Ovary (tissue), 9 donors: ENCODE measurements around the gene E2F2. TPM values are rescaled to one million over a fixed set of nuclear protein-coding genes. Genes with fewer than 3 reads are reported as not detected.

Experiments used
- DNase-seq, 5 donors: peaks; one replicate each; pipeline ENCODE4 v3.0.0-alpha.2; 2019 to 2020
- H3K27ac ChIP-seq, 2 donors: fragments of 200-600 bp; one replicate each; pipeline versions ENCODE4 v1.5.1 to v1.8.0; 2019 to 2022
- H3K27me3 ChIP-seq: fragments of 200-600 bp; one replicate; pipeline ENCODE4 v1.8.0; 2022
- H3K36me3 ChIP-seq: fragments of 200-600 bp; sonication (generic); one replicate; pipeline ENCODE4 v1.5.1; 2019
- H3K4me1 ChIP-seq: one replicate; pipeline ENCODE4 v1.8.1; 2013; ENCODE audit warnings: mild to moderate bottlenecking, moderate library complexity; ENCODE audit not compliant: insufficient read depth
- H3K4me3 ChIP-seq: fragments of 200-600 bp; sonication (generic); one replicate; pipeline ENCODE4 v1.5.1; 2017
- H3K9me3 ChIP-seq, 2 donors: fragments of 200-600 bp in 1 of 2; sonication (generic) in 1 of 2; one replicate each; pipeline versions ENCODE4 v1.5.1 to v1.8.1; 2013 to 2019; ENCODE audit warnings: mild to moderate bottlenecking in 1 of 2, moderate library complexity in 1 of 2
- EP300 ChIP-seq: sonication (generic); formaldehyde crosslinking; IDR thresholded peaks from one replicate; pipeline ENCODE4 v1.6.1; 2017; ENCODE audit warnings: antibody characterized with exemption
- POLR2A ChIP-seq: fragments of 450-650 bp; IDR thresholded peaks from one replicate; pipeline ENCODE4 v1.6.1; 2017; ENCODE audit warnings: antibody characterized with exemption, mild to moderate bottlenecking, moderate library complexity
- WGBS, 3 donors: extraction: QIAGEN DNeasy Blood & Tissue Kit in 1 of 3; methylation state at CpG; one replicate each; pipeline versions ENCODE4 v1.1.5 to v1.1.7; 2013 to 2017; 5-methylcytosine and 5-hydroxymethylcytosine counted together
- intact Hi-C, 4 donors: fragments of 100-400 bp; cut with DNase I; formaldehyde crosslinking; loops; one replicate each; pipeline versions ENCODE4 v1.11.0 to v1.15.1; 2022 to 2023
- polyA plus RNA-seq, 2 donors: library from polyadenylated mRNA; stranded (reverse); fragments of 200-250 nt in 1 of 2; fragments of 350-450 nt in 1 of 2; fragmentation: Illumina TruSeq in 1 of 2; extraction: RNeasy Lipid Tissue Mini Kit (QIAGEN cat#74804) in 1 of 2; gene quantifications; one replicate each; pipeline ENCODE4 v1.2.3, GENCODE V29; 2013 to 2014
- total RNA-seq, 7 donors: library from RNA; depleted of rRNA in 2 of 7; stranded (reverse); fragments of >200 nt in 2 of 7; fragmentation: NEBNext Ultra II Directional in 3 of 7; extraction: Animal tissue kit (Norgen Biotek cat#: 25700) in 3 of 7; gene quantifications; one replicate each; pipeline versions ENCODE4 v1.1.0 to v1.2.4, GENCODE V29; 2016 to 2023
- TF ChIP-seq, protein P1 (sequence below), 3 donors: fragments of 450-650 bp in 2 of 3; fragments of 200-600 bp in 1 of 3; IDR thresholded peaks; one replicate each; pipeline versions ENCODE4 v1.5.1 to v1.8.0; 2016 to 2022; ENCODE audit warnings: antibody characterized with exemption in 3 of 3, mild to moderate bottlenecking in 1 of 3
- donor health status: DM: no; HTN: no; CAD: no; lungs with moderate emphysema.
- donor health status: DM: no; HTN: no; CAD: no.
- donor health status: Bipolar disorder and iron deficiency.
- donor health status: DM: yes; HTN: yes; CAD: no.
- donor health status: DM: no; HTN: no; CAD: no.
- donor health status: DM: yes; HTN: yes; CAD: no.

The E2F2 gene
- total and polyA plus RNA-seq, 9 donors: under 0.01 to 1.1 (median 0.15) TPM; not detected in 2

DNA sequence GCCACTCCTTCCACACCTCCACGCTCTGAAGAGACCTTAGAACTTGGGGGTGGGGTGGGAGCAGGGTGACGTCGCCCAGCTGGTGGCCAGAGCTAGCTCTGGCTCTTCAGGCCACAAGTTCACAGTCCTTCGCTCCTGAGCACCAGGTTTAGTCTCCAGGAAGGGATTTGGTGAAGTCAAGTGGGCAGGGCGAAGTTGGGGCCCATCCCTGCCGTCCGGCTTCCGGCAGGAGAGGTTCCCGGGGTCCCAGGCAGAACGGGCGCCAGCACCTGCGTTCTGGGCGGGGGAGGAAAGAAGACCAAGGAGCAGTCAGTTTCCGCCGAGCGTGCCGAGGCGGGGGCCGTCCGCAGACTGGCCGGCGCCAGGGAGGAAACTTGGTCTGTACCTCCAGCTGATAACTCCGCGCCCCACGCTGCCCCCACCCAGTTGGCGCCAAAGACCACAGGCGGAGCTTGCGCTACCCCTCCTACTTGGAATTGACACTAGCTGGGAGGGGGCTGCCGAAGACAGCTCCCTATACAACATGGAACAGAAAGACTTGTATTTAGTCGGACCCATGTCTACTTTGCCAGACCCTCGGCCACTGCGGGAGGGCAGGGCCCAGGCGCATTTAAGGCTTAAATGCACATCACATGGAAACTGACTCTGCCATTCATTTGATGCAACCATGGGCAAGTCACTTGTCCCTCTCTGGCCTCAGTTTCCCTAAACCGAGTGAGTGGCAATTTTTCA lies 27.3 kb upstream of the E2F2 start:
- intact Hi-C loops: no loop called here
- Histone ChIP-seq H3K27me3 (no peaks in the 10 kb centered on the region), H3K4me3 (peak overlapping the region; percentile 76), H3K4me1 (peaks cover 24% of the 10 kb centered on the region), H3K27ac (peak overlapping the region; percentile 24 to 85), H3K9me3 (no peaks in the 10 kb centered on the region), H3K36me3 (no peaks in the 10 kb centered on the region)
- DNase-seq: peak; percentile 56 to 79 (median 67)
- TF ChIP-seq POLR2A (no peak), EP300 (no peak)
- TF ChIP-seq, protein P1, sequence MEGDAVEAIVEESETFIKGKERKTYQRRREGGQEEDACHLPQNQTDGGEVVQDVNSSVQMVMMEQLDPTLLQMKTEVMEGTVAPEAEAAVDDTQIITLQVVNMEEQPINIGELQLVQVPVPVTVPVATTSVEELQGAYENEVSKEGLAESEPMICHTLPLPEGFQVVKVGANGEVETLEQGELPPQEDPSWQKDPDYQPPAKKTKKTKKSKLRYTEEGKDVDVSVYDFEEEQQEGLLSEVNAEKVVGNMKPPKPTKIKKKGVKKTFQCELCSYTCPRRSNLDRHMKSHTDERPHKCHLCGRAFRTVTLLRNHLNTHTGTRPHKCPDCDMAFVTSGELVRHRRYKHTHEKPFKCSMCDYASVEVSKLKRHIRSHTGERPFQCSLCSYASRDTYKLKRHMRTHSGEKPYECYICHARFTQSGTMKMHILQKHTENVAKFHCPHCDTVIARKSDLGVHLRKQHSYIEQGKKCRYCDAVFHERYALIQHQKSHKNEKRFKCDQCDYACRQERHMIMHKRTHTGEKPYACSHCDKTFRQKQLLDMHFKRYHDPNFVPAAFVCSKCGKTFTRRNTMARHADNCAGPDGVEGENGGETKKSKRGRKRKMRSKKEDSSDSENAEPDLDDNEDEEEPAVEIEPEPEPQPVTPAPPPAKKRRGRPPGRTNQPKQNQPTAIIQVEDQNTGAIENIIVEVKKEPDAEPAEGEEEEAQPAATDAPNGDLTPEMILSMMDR (IDR thresholded peaks at IDR 0.05): no peak
- 2 to 3% (median 2%) methylated on average over 31 to 34 of the region's 34 CpGs for WGBS, 3 donors

DNA sequence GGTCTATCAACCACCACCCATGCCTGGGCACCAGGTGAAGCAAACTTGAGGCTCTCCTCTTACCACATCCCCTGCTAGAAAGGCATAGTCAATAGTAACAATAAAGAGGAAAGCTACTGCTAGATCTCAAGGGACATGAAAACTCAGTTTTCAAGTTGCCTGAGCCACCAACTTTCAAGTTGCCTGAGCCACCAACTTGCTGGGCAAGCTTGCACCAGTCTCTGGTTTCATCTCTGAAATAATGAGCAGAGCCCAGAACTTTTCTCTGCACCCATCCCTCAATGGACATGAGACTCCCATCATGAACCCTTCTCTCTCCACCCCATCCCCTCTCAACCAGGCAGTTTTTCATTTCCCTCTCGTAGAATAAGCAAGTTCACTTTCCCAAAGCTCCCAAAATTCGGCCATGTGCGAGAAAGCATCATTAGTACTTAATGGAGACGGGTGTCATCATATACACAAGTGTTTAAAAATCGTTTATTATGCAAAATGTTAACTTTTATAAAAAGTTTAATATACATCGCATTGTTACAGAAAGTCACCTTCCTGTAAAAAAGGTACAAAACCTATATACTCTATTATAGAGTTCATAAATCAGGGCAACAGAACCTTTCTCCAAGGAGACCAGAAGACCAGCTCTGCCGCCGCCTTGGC lies 26.6 kb upstream of the E2F2 start:
- no peak for DNase-seq
- H3K27ac ChIP-seq: peak overlapping the region; percentile 24 to 85
- TF ChIP-seq, protein P1 (IDR thresholded peaks at IDR 0.05): no peak
- TF ChIP-seq POLR2A: no peak
- TF ChIP-seq EP300: no peak
- intact Hi-C loops: no loop called here
- no peaks in the 10 kb centered on the region for H3K27me3 ChIP-seq
- WGBS, 3 donors: 45 to 50% (median 48%) methylated on average over 8 of the region's 8 CpGs
- H3K36me3 ChIP-seq: no peaks in the 10 kb centered on the region
- no peaks in the 10 kb centered on the region for H3K9me3 ChIP-seq
- H3K4me1 ChIP-seq: peaks cover 24% of the 10 kb centered on the region
- H3K4me3 ChIP-seq: peak overlapping the region; percentile 76

DNA sequence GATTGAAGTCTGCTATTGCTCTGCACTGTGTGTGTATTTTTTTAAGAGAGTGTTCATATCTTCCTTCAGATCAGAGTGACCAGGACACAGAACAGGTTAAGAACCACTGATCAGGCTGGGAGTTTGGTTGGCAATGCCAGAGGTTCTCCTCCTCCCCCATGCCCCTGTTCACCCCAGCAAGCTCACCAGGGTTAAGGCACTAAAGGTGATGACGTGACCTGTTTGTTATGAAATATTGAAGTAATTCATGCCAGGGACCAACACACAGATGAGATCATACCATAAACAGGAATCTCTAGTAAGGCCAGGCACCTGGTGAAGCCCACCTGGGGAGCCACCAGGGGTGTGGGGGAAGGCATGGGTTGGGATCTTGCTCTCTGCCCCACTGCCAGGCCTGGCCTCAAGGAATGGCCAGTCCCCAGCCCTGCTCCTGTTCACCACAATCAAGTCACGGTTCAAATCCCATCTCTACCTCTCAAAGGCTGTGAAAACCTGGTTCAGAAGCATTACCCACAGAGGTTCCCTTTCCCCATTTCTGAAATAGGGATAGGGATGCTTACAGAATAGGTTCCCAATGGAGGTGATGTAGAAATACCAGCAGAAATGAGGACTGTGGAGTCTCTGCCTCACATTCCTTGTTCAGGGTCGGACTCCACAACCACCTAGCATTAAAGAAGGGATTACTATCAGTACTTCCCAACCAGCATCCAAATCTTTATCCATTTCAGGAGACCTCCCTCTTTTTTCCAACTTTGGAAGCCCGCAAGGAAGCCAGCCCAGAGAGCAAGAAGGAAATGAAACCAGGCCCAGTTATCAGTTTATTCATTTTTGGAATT lies 25.8 kb upstream of the E2F2 start:
- TF ChIP-seq, protein P1 (IDR thresholded peaks at IDR 0.05): no peak
- no peak for TF ChIP-seq POLR2A
- TF ChIP-seq EP300: no peak
- 67 to 77% (median 73%) methylated on average over 4 of the region's 4 CpGs for WGBS, 3 donors
- intact Hi-C loops: no loop called here
- Histone ChIP-seq H3K27ac (peak overlapping the region in 1 of 2 donors; percentile 85), H3K4me3 (peak overlapping the region; percentile 76), H3K9me3 (no peaks in the 10 kb centered on the region), H3K36me3 (no peaks in the 10 kb centered on the region), H3K4me1 (peaks cover 24% of the 10 kb centered on the region), H3K27me3 (no peaks in the 10 kb centered on the region)
- DNase-seq: no peak

DNA sequence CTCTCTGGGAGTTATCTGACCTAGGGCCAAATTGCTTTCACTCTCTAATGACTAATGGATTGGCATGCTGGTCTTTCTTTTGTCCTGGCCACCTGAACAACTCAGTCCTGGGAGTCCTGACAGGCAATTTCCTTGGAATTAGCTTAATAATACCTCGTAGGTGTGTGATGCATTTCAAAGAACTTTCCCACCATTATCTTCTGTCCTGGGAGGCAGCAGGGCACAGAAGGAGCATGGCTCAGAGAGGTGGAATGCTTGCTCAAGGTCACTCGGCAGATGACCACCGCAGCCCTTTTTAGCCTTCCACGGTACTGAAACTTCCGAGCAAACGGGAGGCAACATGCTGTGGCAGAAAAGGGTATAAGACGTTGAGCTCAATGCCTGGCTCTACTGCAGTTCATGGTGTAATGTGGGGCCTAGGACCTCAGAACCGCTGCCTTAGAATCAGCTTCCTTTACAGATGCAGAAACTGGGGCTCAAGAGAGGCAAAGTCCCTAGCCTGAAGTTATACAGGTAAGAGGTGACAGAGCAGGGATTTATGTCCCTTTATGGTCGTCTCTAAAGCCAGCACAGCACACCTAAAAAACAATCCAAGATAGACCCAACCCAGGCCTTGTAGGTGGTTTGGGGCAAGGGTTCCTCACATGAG lies 25.1 kb upstream of the E2F2 start:
- TF ChIP-seq, protein P1 (IDR thresholded peaks at IDR 0.05): no peak
- TF ChIP-seq POLR2A (no peak), EP300 (no peak)
- peak in 4 of 5 donors; percentile 33 to 54 (median 50) for DNase-seq
- intact Hi-C loops: no loop called here
- Histone ChIP-seq H3K27ac (peak overlapping the region; percentile 3 to 85), H3K27me3 (no peaks in the 10 kb centered on the region), H3K4me3 (no peak overlapping the region), H3K36me3 (no peaks in the 10 kb centered on the region), H3K9me3 (no peaks in the 10 kb centered on the region), H3K4me1 (peaks cover 18% of the 10 kb centered on the region)
- WGBS, 3 donors: 14 to 36% (median 16%) methylated on average over 9 of the region's 9 CpGs
